Gastrocnemius medialis (tissue), 4 donors: ENCODE results near the gene PGM2L1. TPM values are rescaled to one million over a fixed set of nuclear protein-coding genes. Genes with fewer than 3 reads are reported as not detected.

Experiments
- ATAC-seq, 2 donors: fragments of 150-250 bp; one replicate each; pipeline ENCODE4 v1.9.1; 2016
- DNase-seq, 2 donors: peaks; one replicate each; pipeline ENCODE4 v3.0.0-alpha.2; 2019
- H3K27ac ChIP-seq, 4 donors: fragments of 200-600 bp; sonication (generic); 1 replicate in 1 of 4; 2 replicates in 3 of 4; pipeline ENCODE4 v1.5.1; 2016 to 2018; ENCODE audit warnings: mild to moderate bottlenecking in 2 of 4, moderate library complexity in 1 of 4
- H3K27me3 ChIP-seq, 3 donors: fragments of 200-600 bp; sonication (generic) in 2 of 3; 1 replicate in 1 of 3; 2 replicates in 2 of 3; pipeline versions ENCODE4 v1.5.1 to v1.6.0; 2016 to 2019; ENCODE audit warnings: mild to moderate bottlenecking in 1 of 3, moderate library complexity in 1 of 3
- H3K36me3 ChIP-seq, 2 donors: fragments of 200-600 bp; sonication (generic) in 1 of 2; one replicate each; pipeline ENCODE4 v1.5.1; 2017 to 2018
- H3K4me1 ChIP-seq, 2 donors: fragments of 200-600 bp; sonication (generic) in 1 of 2; one replicate each; pipeline ENCODE4 v1.5.1; 2016 to 2017; ENCODE audit warnings: mild to moderate bottlenecking in 2 of 2
- H3K4me3 ChIP-seq, 4 donors: fragments of 200-600 bp; sonication (generic) in 3 of 4; 1 replicate in 1 of 4; 2 replicates in 3 of 4; pipeline ENCODE4 v1.5.1; 2016 to 2019; ENCODE audit warnings: mild to moderate bottlenecking in 2 of 4
- H3K9me3 ChIP-seq, 3 donors: fragments of 200-600 bp; sonication (generic) in 2 of 3; 1 replicate in 1 of 3; 2 replicates in 2 of 3; pipeline ENCODE4 v1.5.1; 2016 to 2019
- POLR2A ChIP-seq, 2 donors: fragments of 450-650 bp; IDR thresholded peaks; one replicate each; pipeline ENCODE4 v1.6.1; 2017; ENCODE audit warnings: antibody characterized with exemption in 2 of 2, mild to moderate bottlenecking in 2 of 2, moderate library complexity in 2 of 2
- in situ Hi-C, 4 donors: fragments of 200-750 bp; cut with MboI; loops; one replicate each; pipeline versions ENCODE4 v1.15.0 to v1.8.0; 2017; ENCODE audit warnings: low sequenced_read_pairs in 4 of 4
- intact Hi-C: fragments of 100-400 bp; cut with DNase I; formaldehyde crosslinking; loops from one replicate; pipeline ENCODE4 v1.15.1; 2023; ENCODE audit warnings: low total_unique reads
- total RNA-seq, 4 donors: library from RNA; depleted of rRNA; stranded (reverse); fragments of >200 nt; gene quantifications; one replicate each; pipeline versions ENCODE4 v1.1.0 to v1.2.3, GENCODE V29; 2016
- TF ChIP-seq, protein P1 (sequence below), 5 experiments: fragments of 450-650 bp in 3 of 5; fragments of 200-600 bp in 2 of 5; sonication (generic) in 2 of 5; IDR thresholded peaks in 4 of 5; conservative IDR thresholded peaks in 1 of 5; 1 replicate in 4 of 5; 2 replicates in 1 of 5; pipeline ENCODE4 v1.5.1; 2016 to 2019; ENCODE audit warnings: antibody characterized with exemption in 5 of 5, mild to moderate bottlenecking in 3 of 5, moderate library complexity in 3 of 5

PGM2L1 gene
- total RNA-seq, 4 donors from 2014 or later, result 3.7 to 9.7 (median 7.9) TPM

DNA sequence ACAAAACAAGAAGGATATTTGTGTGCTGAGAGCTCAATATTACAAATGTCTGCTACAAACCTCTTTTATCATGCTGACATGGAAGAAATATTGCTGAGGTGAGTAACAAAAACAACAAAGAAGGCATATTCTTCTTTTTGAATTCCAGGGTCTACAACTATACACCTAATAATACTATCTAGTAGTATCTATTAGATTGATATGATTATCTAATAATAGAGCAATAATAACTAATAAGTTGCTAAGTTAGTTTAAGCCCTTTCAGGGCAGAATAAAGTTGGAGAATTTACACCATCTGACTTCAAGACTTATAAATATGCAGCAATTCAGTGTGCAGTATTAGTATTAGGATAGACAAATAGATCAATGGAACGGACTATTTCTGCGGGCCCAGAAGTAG is 11.4 kb upstream of the PGM2L1 start:
- Histone ChIP-seq H3K4me3 (no peak overlapping the region), H3K9me3 (no peaks in the 10 kb centered on the region), H3K27me3 (no peaks in the 10 kb centered on the region), H3K36me3 (no peaks in the 10 kb centered on the region), H3K27ac (no peak overlapping the region), H3K4me1 (no peaks in the 10 kb centered on the region)
- intact Hi-C loops, result no loop called here
- no peak for DNase-seq
- in situ Hi-C loops, result no loop called here
- TF ChIP-seq, protein P1, sequence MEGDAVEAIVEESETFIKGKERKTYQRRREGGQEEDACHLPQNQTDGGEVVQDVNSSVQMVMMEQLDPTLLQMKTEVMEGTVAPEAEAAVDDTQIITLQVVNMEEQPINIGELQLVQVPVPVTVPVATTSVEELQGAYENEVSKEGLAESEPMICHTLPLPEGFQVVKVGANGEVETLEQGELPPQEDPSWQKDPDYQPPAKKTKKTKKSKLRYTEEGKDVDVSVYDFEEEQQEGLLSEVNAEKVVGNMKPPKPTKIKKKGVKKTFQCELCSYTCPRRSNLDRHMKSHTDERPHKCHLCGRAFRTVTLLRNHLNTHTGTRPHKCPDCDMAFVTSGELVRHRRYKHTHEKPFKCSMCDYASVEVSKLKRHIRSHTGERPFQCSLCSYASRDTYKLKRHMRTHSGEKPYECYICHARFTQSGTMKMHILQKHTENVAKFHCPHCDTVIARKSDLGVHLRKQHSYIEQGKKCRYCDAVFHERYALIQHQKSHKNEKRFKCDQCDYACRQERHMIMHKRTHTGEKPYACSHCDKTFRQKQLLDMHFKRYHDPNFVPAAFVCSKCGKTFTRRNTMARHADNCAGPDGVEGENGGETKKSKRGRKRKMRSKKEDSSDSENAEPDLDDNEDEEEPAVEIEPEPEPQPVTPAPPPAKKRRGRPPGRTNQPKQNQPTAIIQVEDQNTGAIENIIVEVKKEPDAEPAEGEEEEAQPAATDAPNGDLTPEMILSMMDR (IDR thresholded peaks at IDR 0.05 in 4 of 5, conservative IDR thresholded peaks at IDR 0.05 in 1 of 5), result no peak
- no peak for TF ChIP-seq POLR2A (IDR thresholded peaks at IDR 0.05)
- ATAC-seq, result no peak

DNA sequence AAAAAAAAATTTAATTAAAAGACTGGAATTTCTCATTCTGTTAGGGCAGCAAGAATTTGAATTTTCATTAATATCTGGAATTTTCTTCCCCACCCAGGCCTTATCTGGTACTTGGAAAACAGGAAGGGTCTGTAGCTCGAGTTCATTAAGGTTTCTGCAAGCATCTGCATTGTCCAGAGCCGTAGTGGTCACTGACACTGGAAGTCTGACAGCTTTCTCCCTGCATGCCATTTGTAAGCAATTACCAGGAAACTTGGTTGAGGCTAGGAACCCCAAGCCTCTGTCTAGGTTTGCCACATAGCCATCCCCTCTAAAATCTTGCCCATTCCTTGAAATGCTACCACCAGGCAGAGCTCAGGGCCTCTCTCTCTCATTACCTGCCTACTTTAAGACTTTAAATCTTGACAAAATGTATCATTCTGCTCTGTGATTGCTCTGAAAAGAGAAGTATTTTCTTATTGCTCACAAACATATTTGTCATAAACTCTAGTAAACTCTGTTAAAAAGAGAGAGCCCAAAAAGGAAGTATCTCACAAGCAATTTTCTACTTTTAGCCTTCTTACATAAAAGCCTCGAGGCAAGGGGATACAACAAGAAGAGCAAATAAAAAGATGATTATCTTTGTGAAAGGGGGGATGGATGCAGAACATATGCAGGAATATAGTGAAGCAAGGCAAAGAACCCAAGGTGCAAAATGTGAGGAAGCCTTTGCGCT is 5.5 kb upstream of the PGM2L1 start:
- H3K27me3 ChIP-seq, result no peaks in the 10 kb centered on the region
- intact Hi-C loops (no loop called here), in situ Hi-C loops (no loop called here)
- H3K4me1 ChIP-seq, result no peaks in the 10 kb centered on the region
- no peak for TF ChIP-seq POLR2A (IDR thresholded peaks at IDR 0.05)
- TF ChIP-seq, protein P1 (IDR thresholded peaks at IDR 0.05 in 4 of 5, conservative IDR thresholded peaks at IDR 0.05 in 1 of 5), result no peak
- no peaks in the 10 kb centered on the region for H3K9me3 ChIP-seq
- no peak for ATAC-seq
- no peak overlapping the region for H3K4me3 ChIP-seq
- no peak for DNase-seq
- H3K27ac ChIP-seq, result no peak overlapping the region
- H3K36me3 ChIP-seq, result no peaks in the 10 kb centered on the region

DNA sequence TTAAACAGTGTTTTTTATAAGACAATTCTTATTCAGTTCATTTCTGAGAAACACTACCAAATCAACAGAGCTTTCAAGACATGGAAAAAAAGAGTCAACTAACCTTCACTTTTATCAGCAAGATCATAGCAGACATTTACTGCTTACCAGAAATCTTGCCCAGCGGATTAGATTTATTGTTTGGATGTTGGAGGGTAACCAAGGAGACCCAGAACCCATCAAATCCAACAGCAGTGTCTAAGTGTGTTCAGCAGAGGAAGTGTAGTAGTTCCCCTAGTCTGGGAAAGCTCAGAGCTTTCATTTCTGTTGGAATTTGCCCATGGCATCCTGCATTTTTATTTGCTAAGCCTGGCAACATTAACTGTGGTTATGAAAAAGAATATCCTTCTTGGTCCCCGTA is 2.4 kb upstream of the PGM2L1 start:
- ATAC-seq (no peak), DNase-seq (no peak)
- Histone ChIP-seq H3K9me3 (no peaks in the 10 kb centered on the region), H3K27ac (no peak overlapping the region), H3K4me1 (peaks cover 7% of the 10 kb centered on the region in 2 donors), H3K36me3 (no peaks in the 10 kb centered on the region), H3K27me3 (no peaks in the 10 kb centered on the region), H3K4me3 (no peak overlapping the region)
- intact Hi-C loops (no loop called here), in situ Hi-C loops (no loop called here)
- TF ChIP-seq POLR2A (IDR thresholded peaks at IDR 0.05), result no peak
- TF ChIP-seq, protein P1 (IDR thresholded peaks at IDR 0.05 in 4 of 5, conservative IDR thresholded peaks at IDR 0.05 in 1 of 5), result no peak

DNA sequence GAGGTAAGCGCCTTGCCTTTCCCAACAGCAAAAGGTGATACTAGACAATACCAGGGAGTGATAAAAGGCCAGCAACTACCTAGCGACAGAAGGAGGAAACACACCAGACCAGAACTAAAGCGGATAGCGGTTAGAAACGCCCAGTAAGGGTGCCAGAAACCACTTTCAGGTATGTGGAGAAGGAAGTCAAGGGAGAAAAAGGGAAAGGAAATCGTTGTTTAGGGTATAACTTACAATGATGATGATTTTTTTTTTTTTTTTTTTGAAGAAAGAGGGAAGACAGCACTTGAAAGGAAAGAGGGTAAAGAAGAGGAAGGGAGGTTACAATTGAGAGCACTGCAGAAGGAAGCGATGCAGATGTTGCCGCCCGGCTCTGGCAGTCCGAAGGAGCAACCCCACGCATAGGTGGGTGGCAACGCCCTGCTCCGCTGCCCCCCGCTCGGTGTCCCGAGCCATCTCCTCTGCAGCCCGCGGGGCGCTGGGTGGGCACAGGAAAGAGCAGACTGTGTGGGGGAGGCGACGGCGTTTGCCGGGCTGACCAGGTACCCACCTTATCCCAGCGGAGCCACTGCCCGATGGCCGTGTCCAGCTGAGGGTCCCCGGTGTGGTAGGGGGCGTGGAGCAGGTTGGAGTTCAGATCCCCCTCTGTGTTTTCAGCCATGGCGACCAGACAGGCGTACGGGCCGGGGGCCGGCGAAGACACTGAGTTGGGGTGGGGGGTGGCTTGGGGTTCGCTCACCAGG is 561 bp downstream of the PGM2L1 start:
- H3K9me3 ChIP-seq, result no peaks in the 10 kb centered on the region
- no peak for TF ChIP-seq POLR2A (IDR thresholded peaks at IDR 0.05)
- TF ChIP-seq, protein P1 (IDR thresholded peaks at IDR 0.05 in 4 of 5, conservative IDR thresholded peaks at IDR 0.05 in 1 of 5), result no peak
- H3K27me3 ChIP-seq, result no peaks in the 10 kb centered on the region
- H3K4me3 ChIP-seq, result peak overlapping the region; percentile 88 to 99 (median 92)
- intact Hi-C loops (loop anchor here (1.0 to 5.0 kb wide), 6 partner anchors 45 to 350 kb away; partner anchors contain the start of genes C2CD3, LIPT2, PPME1 and RNF169), in situ Hi-C loops (loop anchor here in 1 of 4 donors (10.0 kb wide), 1 partner anchor 47 kb away; no protein-coding TSS in a partner anchor)
- peaks cover 7% of the 10 kb centered on the region in 2 donors for H3K4me1 ChIP-seq
- ATAC-seq (peak in 1 of 2 donors; percentile 3), DNase-seq (peak in 1 of 2 donors; percentile 18)
- H3K27ac ChIP-seq, result peak overlapping the region; percentile 89 to 99 (median 94)
- no peaks in the 10 kb centered on the region for H3K36me3 ChIP-seq
